ENCODE data around the gene SLC1A3.

- no peak for TF ChIP-seq CTCF (IDR thresholded peaks at IDR 0.05)
- no peak for TF ChIP-seq POLR2A (IDR thresholded peaks at IDR 0.05)
These were observed 50.1 kb downstream of the SLC1A3 start for GRCh38 chr5:36656556-36656955.

Measured in thyroid gland (tissue), 4 donors.